Heart left ventricle (tissue), 13 donors: ENCODE measurements around the gene CLINT1.

Experiments used
- CTCF ChIP-seq, 12 donors: fragments of 200-600 bp; sonication (generic) in 4 of 12; IDR thresholded peaks; one replicate each; pipeline versions ENCODE4 v1.5.0 to v1.8.0; 2018 to 2022; ENCODE audit warnings: antibody characterized with exemption in 12 of 12, mild to moderate bottlenecking in 5 of 12
- POLR2A ChIP-seq, 2 donors: fragments of 450-650 bp; IDR thresholded peaks; one replicate each; pipeline ENCODE4 v1.6.1; 2017; ENCODE audit warnings: antibody characterized with exemption in 2 of 2, mild to moderate bottlenecking in 2 of 2, moderate library complexity in 2 of 2
- donor health status: ischemic (EF 13 %, LVEDD 7.1; RV severe dilation, severe dysfunction).
- donor health status: DM: no; HTN: yes; CAD: no.
- donor health status: DM: no; HTN: no; CAD: no.
- donor health status: ischemic (EF 25% LVEDD 6.9; RV normal size, moderate dysfunction).
- donor health status: ischemic (EF 25% LVEDD 5.7; RV mildly dilated, moderate dysfunction).
- donor health status: ischemic (EF 35%, LVEDD 5.7; RV mildly dilated, moderate dysfunction).
- donor health status: nonischemic (EF 11% LVEDD 7.7; RV severe dilation, severe dysfunction).
- donor health status: DM: yes; HTN: yes; CAD: no.
- donor health status: PGD.
- donor health status: ischemic (EF 29% LVEDD 5.4; RV normal size, mild dysfunction).
- donor health status: nonischemic (EF 23%, LVEDD 6.1; RV moderate dilation, normal function).

GRCh38 chr5:157890836-157891597 is 32.1 kb upstream of the CLINT1 start:
- no peak for TF ChIP-seq CTCF (IDR thresholded peaks at IDR 0.05)
- TF ChIP-seq POLR2A (IDR thresholded peaks at IDR 0.05): no peak
